NB4 (cell line): Measurements from ENCODE around the gene CABLES2.

Experiments used
- DNase-seq: peaks from one replicate; pipeline ENCODE4 v3.0.0; 2010; ENCODE audit warnings: low read depth
- H3K4me3 ChIP-seq: one replicate; pipeline ENCODE4 v1.5.1; 2011; ENCODE audit warnings: mild to moderate bottlenecking, low read depth, low read length, moderate library complexity
- CTCF ChIP-seq: IDR thresholded peaks from one replicate; pipeline ENCODE4 v1.5.1; 2012; ENCODE audit warnings: low read depth, low read length
- MAX ChIP-seq: IDR thresholded peaks from 2 replicates; pipeline ENCODE4 v1.6.1; 2011; ENCODE audit warnings: low read depth, low read length
- MYC ChIP-seq: IDR thresholded peaks from 2 replicates; pipeline ENCODE4 v1.6.1; 2011; ENCODE audit warnings: low read depth, low read length
- POLR2A ChIP-seq: IDR thresholded peaks from 2 replicates; pipeline ENCODE4 v1.6.1; 2011; ENCODE audit warnings: mild to moderate bottlenecking; ENCODE audit not compliant: insufficient read length; ENCODE audit errors: extremely low read depth

Gene CABLES2

DNA sequence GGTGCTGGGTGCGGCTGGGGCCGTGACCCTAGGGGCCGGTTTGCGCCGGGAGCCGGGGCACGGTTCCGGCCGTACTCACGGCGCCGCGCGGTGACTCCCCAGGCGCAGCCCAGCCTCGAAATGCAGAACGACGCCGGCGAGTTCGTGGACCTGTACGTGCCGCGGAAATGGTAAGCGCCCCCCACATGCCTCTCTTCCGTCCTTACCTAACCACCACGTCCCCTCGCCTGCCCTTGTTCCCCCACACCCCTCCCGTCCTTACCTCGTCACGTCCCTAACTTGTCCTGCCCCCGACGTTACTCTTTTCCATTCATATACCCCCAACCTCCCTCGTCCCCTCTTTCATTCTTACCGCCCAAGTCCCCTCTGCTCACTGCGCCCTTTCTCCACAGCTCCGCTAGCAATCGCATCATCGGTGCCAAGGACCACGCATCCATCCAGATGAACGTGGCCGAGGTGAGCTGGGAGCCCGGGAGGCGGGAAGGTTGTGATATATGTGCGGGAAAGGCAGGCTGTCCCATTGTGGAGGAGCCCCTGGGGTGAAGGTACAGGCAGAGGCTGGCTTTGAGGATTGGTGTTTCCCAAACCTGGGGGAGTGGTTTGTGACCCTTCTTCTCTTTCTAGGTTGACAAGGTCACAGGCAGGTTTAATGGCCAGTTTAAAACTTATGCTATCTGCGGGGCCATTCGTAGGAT is 19.7 kb downstream of the CABLES2 start:
- peak overlapping the region; percentile 99 for H3K4me3 ChIP-seq
- DNase-seq = no peak
- TF ChIP-seq POLR2A (no peak), MYC (no peak), MAX (no peak), CTCF (no peak)

- H3K4me3 ChIP-seq = peak within 1 kb of the TSS; percentile 99
- no peak for TF ChIP-seq CTCF
- TF ChIP-seq POLR2A = peak; percentile 95
- peak; percentile 96 for TF ChIP-seq MYC
- peak; percentile 88 for TF ChIP-seq MAX
- peak; percentile 96 for DNase-seq
Observed at GRCh38 chr20:62386383-62387218, 20.5 kb downstream of the CABLES2 start, which contains the start of gene RPS21. RPS21 (plus strand) TSS chr20:62387103; CDS start chr20:62387339, 236 bp downstream.

DNA sequence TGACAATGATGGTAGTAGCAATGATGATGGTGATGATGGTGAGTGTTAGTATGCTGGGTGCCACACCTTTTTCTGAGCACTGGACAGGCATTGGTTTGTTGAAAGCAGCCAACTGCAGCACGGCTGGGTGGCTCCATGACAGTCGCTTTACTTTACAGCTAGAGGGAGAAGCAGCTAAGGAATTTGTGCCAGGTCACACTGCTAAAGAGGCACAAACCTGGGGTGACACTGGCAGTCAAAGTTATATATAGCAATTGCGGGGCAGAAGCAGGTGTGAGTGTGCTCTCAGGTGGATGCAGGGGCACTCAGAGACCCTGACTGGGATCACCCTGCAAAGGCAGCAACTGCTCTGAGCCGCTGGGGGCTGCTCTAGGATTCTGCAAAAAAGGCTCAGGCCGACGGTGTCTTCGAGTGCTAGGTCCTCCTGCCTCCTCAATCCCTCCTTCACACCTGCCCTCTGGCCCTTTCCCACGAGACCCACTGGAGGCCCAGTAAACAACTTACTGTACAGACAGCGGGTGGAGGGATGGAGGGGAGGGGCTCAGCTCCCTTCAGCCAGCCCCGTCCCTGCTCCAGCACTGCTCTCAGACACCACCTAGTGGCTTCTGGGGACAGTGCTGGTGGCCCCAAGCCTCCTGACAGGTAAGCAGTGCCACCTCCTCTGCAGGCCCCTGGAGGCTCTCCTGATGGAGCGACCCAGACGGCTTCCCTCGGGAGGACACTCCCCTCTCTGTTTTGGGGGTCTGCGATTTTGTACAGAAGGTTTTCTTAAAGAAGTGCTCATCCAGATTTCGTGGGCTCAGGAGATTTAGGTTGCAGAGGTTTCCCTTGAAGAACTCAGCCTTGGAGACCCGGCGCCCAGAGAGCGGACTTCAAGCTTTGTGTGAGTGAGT is 24.5 kb downstream of the CABLES2 start:
- peak; percentile 78 for DNase-seq
- no peak overlapping the region for H3K4me3 ChIP-seq
- TF ChIP-seq CTCF = peak; percentile 94
- no peak for TF ChIP-seq MYC

DNA sequence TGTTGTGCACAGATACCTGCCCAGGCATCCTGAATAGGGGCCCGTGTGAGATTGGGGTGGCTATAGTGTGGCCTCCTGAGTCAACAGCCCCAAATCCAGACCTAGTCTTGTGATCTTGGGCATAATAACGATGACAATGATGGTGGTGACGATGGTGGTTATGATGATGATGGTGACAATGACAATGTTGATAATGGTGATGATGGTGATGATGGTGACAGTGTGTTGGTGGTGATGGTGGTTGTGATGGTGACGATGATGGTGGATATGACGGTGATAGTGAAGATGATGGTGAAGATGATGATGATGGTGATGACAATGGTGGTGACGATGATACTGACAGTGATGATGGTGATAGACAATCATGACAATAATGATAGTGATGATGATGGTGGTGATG is 25.2 kb downstream of the CABLES2 start:
- H3K4me3 ChIP-seq = no peak overlapping the region
- DNase-seq = no peak
- no peak for TF ChIP-seq POLR2A
- TF ChIP-seq CTCF = no peak
- TF ChIP-seq MYC = no peak
- no peak for TF ChIP-seq MAX

- no peak for DNase-seq
- no peak overlapping the region for H3K4me3 ChIP-seq
- TF ChIP-seq MYC = no peak
Observed at GRCh38 chr20:62381202-62381797, 25.8 kb downstream of the CABLES2 start.

- no peak for DNase-seq
- H3K4me3 ChIP-seq = no peak overlapping the region
- no peak for TF ChIP-seq MAX
- TF ChIP-seq CTCF = no peak
Observed at GRCh38 chr20:62378215-62378614, 28.9 kb downstream of the CABLES2 start.
